DMS79 treated with DMSO at 0.1 percent for 48 hours (cell line): ENCODE measurements around the gene P2RY8.
"Not testable (repeated sequence)": the region's sequence is repeated elsewhere in the genome, so short reads cannot be mapped to it uniquely, and the experiment has no call there.

Source experiments
- DNase-seq: peaks from one replicate; lab custom pipeline; 2025; lab: John Stamatoyannopoulos, UW

Gene P2RY8

DNA sequence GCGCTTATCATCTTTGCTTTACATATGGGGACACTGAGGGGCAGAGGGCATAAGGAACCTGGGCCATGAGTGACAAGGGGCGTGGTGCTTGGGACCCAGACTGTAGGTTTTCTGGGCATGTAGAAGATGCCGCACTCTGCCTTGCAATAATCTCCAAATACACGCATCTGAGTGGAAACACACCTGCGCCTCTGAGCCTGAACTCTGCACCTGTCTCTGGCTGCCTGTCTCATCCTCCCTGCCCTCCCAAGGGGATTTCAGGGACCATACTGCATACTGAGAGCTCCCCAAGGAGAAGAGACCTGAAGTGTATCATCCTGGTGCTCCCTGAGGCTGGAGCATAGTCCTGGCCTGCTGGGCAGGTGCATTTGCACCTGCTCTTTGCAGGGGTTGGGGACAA is 49.6 kb downstream of the P2RY8 start:
- no peak for DNase-seq

DNA sequence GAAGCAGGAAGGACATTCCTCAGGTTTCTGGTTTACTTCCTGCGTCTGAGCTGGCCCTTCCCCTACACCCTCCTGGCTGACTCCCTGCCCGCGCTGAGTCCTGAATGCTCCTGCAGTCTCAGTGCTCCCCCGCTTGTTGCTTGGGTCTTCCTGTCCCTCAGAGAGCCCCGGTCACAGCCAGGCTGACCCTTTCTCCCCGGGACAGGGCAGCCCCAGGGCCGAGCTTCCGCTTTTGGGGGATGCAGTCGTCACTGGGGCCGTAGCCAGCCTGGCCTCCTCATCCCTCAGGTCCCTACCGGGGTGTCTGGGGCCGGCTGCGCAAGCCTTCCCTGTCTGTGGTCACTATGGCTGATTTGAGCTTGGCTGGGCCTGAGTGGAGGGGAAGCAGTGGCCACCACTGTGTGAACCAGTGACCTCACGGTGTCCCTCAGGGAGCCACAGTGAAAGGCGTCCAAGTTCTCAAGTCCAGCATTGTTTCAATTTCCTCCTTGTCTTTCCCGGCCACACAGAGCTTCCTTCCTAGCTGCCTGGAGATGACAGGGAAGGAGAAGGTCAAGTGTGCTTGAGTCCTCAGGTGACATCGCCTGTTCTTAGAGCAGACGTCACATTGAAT is 50.1 kb downstream of the P2RY8 start:
- no peak for DNase-seq

DNA sequence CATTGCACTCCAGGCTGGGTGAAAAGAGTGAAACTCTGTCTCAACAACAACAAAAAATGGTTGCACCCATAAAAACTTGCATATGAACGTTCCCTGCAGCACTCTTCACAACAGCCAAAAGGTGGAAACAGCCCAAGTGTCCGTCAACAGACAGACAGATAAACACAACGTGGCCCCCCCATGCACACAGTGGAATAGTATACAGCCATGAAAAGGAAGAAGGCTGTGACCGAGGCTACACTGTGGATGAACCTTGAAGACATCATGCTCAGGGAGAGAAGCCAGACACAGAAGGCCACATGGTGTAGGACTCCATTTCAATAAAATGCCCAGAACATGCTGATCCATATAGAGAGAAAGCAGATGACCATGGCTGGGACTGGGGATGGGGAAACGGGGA is 50.8 kb downstream of the P2RY8 start:
- no peak for DNase-seq

DNA sequence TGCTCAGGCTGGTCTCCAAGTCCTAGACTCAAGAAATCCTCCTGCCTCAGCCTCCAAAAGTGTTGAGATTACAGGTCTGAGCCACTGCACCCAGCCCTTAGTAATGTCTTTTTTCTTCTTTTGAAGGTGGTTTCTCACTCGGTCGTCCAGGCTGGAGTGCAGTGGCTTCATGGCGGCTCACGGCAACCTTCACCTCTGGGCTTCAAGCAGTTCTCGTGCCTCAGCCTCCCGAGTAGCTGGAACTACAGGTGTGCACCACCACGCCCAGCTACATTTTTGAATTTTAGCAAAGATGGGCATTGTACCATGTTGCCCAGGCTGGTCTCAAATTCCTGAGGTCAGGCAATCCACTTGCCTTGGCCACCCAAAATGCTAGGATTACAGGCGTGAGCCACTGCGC is 52.0 kb downstream of the P2RY8 start:
- no peak for DNase-seq

DNA sequence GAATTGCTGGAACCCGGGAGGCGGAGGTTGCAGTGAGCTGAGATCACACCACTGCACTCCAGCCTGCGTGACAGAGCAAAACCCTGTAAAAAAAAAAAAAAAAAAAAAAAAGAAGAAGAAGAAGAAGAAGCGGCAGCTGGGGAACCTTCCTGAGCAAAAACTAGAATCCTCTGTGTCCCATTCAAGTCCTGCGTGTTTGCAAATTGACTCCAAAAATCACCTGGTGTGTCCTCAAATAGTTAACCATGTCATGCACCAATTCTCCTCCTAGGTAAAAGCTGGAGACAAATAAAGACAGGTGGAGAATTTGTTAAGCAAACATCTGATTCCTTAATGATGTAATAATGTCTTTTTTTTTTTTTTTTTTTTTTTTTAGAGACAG is 52.4 kb downstream of the P2RY8 start:
- no peak for DNase-seq

DNA sequence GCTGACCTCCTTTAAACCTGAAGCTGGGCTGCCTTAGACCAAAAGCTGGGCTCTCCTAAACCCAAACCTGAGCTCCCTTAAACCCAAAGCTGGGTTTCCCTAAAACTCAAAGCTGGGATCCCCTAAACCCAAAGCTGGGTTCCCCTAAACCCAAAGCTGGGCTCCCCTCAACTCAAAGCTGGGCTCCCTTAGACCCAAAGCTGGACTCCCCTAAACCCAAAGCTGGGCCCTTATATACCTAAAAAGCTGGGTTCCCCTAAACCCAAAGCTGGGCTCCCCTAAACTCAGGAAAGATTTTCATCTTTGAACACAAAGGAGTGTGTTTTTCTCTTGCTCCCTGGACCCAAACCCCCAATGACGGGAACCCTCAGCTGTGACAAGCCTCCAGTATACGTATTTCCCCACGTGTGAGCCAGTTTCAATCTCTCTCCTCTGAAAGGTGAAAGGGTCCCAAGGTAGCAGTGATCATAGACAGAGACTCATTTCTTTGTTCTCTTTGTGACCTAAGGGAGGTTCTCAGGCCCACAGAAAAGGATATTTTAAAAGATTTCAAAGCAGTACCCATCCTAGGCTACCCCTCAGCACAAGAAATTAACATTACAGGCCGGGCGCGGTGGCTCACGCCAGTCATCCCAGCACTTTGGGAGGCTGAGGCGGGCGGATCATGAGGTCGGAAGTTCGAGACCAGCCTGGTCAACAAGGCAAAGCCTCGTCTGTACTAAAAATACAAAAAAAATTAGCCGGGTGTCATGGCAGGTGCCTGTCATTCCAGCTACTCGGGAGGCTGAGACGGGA is 52.9 kb downstream of the P2RY8 start:
- DNase-seq = no peak

DNA sequence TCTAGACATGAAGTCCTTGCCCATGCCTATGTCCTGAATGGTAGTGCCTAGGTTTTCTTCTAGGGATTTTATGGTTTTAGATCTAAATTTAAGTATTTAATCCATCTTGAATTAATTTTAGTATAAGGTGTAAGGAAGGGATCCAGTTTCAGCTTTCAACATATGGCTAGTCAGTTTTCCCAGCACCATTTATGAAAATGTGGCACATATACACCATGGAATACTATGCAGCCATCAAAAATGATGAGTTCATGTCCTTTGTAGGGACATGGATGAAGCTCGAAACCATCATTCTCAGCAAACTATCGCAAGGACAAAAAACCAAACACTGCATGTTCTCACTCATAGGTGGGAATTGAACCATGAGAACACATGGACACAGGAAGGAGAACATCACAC is 54.5 kb downstream of the P2RY8 start:
- DNase-seq = not testable (repeated sequence)

DNA sequence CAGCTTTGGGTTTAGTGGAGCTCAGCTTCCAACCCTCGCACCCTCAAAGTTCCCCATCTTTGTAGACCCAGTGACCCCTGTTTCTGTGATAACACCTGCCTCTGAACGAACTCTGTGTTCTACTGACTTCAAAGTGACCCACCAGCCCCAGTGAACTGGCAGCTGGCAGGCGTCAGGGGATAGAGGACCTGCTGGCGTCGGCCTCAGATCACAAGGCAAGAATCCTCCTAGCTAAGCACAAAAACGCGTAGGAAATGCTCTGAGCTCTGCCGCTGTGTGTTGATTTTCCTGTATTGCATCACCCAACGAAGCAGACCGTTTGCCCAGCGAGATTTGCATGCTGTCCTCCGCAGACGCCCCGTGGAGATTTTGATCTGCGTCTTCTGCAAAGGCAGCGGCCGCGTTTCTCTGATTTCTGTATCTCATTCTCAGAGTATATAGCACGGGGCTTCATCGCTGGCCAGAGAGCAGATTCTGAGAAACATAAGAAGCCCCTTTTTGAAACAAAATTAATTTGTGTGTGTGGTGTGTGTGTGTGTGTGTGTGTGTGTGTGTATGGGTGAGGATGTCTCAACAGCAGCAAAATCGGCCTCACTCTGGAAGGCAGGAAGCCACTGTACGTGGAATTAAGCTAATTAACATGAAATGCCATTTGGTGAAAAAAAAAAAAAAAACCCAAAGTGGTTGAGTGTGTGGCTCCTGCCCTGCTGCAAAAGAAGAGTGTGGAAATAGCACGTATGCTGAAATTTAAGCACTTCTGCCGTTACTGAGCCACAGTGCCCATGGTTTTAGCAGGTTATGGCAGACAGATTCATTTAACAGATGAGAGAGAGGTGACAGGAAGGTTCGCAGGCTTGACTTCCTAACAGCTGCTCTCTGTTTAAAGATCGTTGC is 55.1 kb downstream of the P2RY8 start:
- no peak for DNase-seq

DNA sequence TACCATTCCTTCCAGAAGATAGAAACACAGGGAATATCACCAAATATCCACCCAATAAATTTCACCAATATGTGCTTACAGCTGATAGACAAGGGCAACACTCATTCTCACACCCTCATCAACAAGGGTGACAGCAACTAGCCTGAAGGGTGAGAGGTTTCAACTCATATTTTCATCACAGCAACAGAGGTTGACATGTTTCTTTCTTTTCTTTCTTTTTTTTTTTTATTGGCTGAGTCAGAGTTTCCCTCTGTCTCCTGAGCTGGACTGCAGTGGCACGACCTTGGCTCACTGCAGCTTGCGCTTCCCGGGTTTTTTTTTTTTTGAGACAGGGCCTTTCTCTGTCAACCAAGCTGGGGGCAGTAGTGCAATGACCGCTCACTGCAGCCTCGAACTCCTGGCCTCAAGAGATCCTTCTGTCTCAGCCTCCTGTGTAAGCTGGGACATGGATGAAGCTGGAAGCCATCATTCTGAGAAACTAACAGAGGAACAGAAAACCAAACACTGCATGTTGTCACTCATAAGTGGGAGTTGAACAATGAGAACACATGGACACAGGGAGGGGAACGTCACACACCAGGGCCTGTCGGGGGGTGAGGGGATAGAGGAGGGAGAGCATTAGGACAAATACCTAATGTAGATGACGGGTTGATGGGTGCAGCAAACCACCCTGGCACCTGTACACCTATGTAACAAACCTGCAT is 56.8 kb downstream of the P2RY8 start:
- DNase-seq = no peak

DNA sequence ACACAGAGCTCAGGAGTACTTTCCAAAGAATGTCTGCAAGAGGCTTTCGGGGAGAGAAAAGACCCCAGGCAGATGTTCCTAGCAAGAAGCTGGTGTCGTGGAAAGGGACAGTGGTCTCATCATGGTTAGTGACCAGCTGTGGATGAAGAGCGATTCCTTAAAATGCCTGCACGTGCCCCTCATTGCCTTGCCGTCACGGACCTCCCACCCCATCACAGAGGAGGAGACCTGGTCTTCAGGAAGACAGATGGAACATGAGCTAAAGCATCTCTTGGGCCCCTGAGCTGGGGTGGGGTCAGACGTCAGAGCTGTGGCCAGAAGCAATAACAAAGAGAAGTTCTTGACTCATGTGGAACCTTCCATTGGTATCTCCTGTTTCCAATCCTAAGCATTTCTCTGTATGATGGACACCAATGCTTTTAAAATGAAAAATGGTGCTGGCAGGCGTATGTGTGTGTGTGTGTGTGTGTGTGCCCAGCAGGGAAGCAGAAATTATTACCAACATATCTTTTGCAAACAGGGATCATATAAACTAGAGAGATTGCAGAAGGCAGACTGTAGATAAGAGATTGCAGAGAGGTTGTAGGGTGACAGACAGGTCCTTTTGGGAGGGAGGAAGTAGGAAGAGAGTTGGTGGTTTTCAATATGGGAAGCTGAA is 59.1 kb downstream of the P2RY8 start:
- no peak for DNase-seq

DNA sequence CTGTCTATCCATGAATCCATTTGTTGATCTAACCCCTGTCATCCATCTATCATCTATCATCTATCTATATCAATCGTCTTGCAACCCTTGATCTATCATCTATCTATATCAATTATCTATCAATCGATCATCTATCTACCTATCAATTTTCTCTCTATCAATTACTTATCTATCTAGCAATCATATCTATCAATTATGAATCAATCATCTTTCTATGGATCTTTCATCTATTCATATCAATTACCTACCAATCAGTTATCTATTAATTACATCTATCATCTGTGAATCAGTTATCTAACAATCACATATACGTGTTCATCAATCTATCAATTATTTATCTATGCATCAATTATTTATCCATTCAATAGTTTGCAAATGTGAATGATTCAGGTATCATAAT is 59.8 kb downstream of the P2RY8 start:
- DNase-seq = no peak

DNA sequence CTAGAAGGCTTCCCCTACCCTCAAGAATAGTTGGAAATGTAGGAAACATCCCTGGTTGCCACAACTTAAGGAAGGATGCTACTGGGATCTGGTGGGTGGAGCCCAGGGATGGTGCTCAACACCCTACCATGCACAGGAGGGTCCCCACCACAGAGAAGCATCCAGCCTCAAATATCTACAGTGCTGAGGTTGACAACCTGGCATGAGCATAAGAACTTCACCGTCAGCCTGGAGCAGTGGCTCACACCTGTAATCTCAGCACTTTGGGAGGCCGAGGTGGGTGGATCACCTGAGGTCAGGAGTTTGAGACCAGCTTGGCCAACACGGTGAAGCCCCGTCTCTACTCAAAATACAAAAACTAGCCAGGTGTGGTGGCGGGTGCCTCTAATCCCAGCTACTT is 60.3 kb downstream of the P2RY8 start:
- DNase-seq = no peak

DNA sequence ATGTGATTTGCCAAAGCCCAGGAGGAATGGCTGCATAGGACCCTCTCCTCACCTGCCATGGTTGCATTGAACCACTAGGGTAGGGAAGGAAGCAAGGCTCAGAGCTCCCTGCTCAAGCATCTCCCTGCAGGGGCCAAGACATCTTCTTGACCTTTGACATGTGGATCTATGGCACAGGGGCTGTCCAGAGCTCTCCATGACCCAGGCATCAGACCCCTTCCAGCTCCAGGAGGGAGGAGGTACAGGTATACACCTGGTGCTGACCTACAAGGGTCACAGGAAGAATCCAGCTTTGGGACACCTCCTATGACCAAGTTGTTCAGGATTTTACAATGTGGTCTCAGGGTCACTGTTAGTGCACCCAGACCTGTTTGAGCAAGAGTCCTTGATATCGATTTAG is 61.1 kb downstream of the P2RY8 start:
- DNase-seq = no peak

DNA sequence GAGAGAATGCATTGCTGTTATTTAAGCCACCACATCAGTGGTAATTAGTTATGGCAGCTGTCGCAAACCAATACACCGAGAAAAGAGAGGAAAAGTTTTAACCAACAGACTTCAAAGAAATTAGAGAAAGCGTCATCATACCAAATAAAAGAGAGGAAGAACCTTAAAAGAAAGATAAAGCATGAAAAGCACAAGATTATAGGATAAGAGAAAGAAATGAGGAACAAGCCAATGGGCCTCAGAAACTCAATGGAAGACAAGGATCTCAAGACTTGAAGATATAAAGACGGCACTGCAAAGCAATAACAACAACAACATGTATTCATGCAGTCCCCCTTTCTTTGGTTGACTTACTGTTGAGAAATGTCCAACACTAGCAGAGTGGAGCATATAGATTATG is 61.5 kb downstream of the P2RY8 start:
- DNase-seq = no peak

DNA sequence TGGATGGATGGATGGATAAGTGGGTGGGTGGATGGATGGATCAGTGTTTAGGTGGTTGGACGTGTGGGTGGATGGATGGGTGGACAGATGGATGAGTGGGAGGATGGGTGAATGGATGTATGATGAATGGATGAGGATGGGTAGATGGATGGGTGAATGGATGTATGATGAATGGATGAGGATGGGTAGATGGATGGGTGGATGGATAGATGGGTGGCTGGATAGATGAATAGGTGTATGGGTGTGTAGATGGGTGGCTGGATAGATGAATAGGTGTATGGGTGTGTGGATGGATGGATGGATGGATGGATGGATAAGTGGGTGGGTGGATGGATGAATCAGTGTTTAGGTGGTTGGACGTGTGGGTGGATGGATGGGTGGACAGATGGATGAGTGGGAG is 62.4 kb downstream of the P2RY8 start:
- DNase-seq = not testable (repeated sequence)

DNA sequence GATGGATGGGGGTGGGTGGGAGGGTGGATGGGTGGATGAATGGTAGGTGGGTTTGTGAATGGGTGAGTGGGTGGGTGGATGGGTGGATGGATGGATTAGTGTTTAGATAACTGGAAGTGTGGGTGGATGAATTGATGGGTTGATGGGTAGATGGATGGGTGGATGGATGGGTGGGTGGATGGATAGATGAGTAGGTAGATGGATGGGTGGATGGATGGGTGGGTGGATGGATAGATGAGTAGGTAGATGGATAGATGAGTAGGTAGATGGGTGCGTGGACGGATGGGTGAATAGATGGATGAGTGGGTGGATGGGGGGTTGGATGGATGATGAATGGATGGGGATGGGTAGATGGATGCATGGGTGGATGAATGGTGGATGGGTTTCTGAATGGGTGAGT is 64.0 kb downstream of the P2RY8 start:
- no peak for DNase-seq

DNA sequence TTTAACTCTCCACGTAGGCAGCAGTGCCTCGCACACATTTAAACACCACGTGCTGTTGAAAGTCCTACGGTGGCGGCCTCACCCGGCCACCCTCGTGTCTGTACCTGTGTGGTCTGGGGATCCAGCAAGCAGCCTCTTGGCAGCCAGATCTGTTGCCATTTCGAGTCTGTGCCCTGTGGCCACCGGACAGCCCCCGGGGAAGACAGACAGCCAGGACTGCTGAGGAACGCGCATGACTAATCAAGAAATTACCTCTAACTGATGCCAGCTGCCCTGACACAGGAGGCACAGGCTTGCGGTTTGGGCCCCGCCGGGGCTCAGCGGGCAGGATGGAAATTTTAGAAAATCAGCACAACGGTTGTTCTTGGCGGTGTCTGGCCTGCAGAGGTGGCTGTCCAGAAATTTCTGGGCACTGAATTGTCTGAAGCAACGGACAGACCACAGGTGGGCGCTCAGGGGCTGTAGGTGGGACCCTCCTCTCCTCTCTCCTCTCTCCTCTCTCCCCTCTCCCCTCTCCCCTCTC is 68.7 kb downstream of the P2RY8 start:
- DNase-seq = no peak

DNA sequence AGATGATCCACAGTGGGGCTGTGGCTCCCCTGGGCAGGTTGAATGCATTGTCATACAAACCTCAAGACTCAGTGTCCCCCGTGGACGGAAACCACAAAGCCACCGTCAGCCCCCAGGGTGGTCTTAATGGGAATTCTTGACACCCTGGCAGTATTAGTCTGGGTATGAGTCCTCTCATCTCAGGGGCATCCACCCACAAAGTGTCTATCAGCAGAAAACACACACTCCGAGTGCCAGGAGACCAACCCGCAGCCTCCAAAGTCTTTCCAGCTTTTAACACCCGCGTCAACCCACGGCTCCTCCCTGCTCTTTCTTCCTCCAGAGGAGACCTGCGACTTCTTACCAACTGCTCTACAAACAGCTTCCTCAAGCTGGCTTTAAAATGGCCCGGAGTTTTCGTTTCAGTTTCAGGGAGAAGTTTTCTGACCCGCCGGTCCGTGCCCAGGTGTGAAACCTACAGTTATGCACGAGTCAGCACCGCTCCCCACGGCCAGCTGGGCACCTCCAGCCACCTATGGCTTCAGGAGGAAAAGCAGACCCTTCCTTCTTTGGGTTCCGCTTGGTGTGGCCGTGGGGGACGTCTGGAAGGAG is 69.9 kb downstream of the P2RY8 start:
- DNase-seq = no peak

DNA sequence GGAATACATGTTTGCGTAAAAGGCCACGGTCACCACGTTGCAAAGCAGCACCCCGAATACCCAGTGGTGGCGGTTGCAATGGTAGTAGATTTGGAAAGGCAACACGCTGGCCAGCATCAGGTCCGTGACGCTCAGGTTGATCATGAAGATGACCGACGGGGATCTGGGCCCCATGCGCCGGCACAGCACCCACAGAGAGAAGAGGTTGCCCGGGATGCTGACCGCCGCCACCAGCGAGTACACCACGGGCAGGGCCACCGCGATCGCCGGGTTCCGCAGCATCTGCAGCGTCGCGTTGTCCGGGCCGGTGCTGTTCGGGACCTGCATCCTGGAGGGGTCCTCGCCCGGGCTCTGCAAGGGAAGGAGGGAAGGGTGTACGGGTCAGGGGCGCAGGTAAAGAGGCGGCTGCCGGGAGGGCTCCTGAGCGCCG is 70.7 kb downstream of the P2RY8 start:
- DNase-seq = no peak

DNA sequence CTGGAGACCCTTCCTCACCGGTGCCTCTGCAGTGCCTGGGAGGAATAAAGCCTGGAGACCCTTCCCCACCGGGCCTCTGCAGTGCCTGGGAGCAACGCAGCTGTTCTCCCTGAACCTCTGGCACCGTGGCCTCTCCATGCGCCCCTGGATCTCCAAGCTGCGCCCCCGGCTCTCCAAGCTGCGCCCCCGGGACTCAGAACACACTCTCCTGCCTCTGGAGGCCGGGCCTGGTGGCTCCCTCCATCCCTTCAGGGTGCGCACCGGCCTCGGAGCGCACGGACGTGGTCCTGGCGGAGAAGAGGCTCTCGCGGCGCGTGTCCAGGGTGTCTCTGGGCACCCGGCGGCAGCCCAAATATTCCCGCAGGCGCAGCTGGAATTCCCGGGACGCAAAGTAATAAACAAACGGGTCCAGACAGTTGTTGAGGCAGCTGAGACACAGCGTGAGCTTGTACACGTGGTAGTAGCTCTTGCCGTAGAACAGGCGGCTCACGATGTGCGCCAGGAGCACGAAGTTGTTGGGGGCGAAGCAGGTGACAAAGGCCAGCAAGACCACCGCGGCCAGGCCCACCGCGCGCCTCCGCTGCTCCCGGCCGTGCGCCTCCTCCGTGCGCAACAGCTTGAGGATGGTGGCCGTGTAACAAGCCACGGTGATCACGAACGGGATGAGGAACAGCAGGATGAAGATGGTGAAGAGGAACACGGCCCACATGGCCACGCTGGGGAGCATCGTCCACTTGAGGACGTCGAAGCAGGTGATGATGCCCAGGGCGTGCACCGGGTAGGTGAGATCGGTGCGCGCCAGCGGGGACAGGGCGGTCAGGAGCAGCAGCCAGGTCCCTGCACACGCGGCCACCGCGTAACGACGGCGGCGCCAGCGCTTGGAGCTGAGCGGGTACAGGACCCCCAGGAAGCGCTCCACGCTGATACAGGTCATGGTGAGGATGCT is 71.4 kb downstream of the P2RY8 start:
- no peak for DNase-seq
